Activated naive CD4-positive, alpha-beta T cell treated with anti-CD3 and anti-CD28 coated beads, Interleukin-2, amount 10 ng/mL, durations not matched to agents 7 days and 5 days (primary cell): ENCODE measurements around the gene HTRA3.
A peak's percentile ranks its signal among the peaks of the same experiment; 100 is the strongest.

Source experiments
- CTCF ChIA-PET: fragments of 350-600 bp; sonication (Branson Sonifier 250); formaldehyde crosslinking; loops from one replicate; lab custom pipeline; 2021; ENCODE audit warnings: antibody characterized with exemption; lab: Charles Lee
- DNase-seq: peaks from one replicate; pipeline ENCODE4 v3.0.0-alpha.2; 2020
- H3K27ac Mint-ChIP-seq: one replicate; pipeline ENCODE4 v1.8.0; 2021; ENCODE audit warnings: mild to moderate bottlenecking, moderate library complexity, mixed read lengths
- H3K27me3 Mint-ChIP-seq: one replicate; pipeline ENCODE4 v1.8.0; 2021; ENCODE audit warnings: mild to moderate bottlenecking, mixed read lengths
- H3K36me3 Mint-ChIP-seq: one replicate; pipeline ENCODE4 v1.8.0; 2021; ENCODE audit warnings: mixed read lengths
- H3K4me1 Mint-ChIP-seq: one replicate; pipeline ENCODE4 v1.8.0; 2021; ENCODE audit warnings: mixed read lengths
- H3K4me3 Mint-ChIP-seq: one replicate; pipeline ENCODE4 v1.8.0; 2021; ENCODE audit warnings: mild to moderate bottlenecking, moderate library complexity, mixed read lengths
- H3K9me3 Mint-ChIP-seq: one replicate; pipeline ENCODE4 v1.8.0; 2021; ENCODE audit warnings: mixed read lengths

The HTRA3 gene

DNA sequence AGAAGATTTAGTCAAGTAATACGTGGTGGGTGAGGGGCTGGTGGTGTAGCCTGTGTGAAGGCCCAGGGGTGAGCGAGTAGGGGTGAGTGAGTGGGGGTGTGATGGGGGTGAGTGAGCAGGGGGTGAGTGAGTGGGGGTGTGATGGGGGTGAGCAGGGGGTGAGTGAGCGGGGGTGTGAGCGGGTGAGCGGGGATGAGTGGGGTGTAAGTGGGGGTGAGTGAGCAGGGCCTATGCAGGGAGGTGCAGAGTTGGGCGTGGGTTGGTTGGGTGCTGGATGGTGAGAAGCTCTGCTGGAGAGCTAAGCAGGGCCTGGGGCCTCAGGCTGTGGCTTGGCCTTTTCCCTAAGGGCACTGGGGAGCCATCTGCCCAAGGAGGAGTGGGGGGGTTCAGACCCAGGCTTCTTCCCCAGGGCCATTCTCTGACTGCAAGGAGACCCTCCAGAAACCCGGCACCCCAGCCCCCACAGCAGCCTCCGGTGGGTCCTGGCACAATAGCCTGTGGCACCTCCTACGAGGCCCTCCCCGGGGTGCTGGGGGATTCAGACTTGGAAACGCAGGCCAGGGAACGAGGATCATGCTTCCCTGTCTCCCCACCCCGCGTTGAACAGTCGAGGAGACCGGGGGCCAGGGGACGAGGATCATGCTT is 40.1 kb upstream of the HTRA3 start:
- peaks cover 4% of the 10 kb centered on the region for H3K27me3 Mint-ChIP-seq
- H3K4me1 Mint-ChIP-seq = peaks cover 32% of the 10 kb centered on the region
- CTCF ChIA-PET = interaction anchor here (0.7 kb wide), 1 partner anchor 16 kb away, joined by 3 read pairs; no protein-coding TSS in a partner anchor
- no peak for DNase-seq
- no peaks in the 10 kb centered on the region for H3K36me3 Mint-ChIP-seq
- peak overlapping the region; percentile 82 for H3K27ac Mint-ChIP-seq
- H3K4me3 Mint-ChIP-seq = no peak overlapping the region
- H3K9me3 Mint-ChIP-seq = no peaks in the 10 kb centered on the region

- no peak overlapping the region for H3K4me3 Mint-ChIP-seq
- CTCF ChIA-PET = no interaction called here
- H3K9me3 Mint-ChIP-seq = no peaks in the 10 kb centered on the region
- H3K36me3 Mint-ChIP-seq = no peaks in the 10 kb centered on the region
- H3K27ac Mint-ChIP-seq = no peak overlapping the region
- H3K27me3 Mint-ChIP-seq = peaks cover 4% of the 10 kb centered on the region
- DNase-seq = no peak
- peaks cover 26% of the 10 kb centered on the region for H3K4me1 Mint-ChIP-seq
Observed at GRCh38 chr4:8230033-8230432, 39.5 kb upstream of the HTRA3 start.

DNA sequence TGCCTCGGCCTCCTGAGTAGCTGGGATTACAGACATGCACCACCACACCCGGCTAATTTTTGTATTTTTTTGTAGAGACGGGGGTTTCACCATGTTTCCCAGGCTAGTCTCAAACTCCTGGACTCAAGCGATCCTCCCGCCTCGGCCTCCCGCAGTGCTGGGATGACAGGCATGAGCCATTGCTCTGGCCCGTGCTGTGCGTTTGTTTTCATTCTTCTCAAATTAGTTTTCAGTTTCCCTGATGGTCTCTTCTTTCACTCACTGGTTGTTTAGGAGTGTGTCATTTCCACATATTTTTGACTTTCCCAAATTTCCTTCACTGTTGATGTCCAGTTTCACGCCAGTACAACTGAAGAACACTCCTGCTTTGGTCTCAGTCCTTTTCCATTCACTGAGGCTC is 38.7 kb upstream of the HTRA3 start:
- Mint-ChIP-seq H3K9me3 (no peaks in the 10 kb centered on the region), H3K27me3 (peaks cover 4% of the 10 kb centered on the region), H3K4me1 (peaks cover 24% of the 10 kb centered on the region), H3K36me3 (no peaks in the 10 kb centered on the region), H3K4me3 (no peak overlapping the region), H3K27ac (no peak overlapping the region)
- no peak for DNase-seq
- CTCF ChIA-PET = no interaction called here

DNA sequence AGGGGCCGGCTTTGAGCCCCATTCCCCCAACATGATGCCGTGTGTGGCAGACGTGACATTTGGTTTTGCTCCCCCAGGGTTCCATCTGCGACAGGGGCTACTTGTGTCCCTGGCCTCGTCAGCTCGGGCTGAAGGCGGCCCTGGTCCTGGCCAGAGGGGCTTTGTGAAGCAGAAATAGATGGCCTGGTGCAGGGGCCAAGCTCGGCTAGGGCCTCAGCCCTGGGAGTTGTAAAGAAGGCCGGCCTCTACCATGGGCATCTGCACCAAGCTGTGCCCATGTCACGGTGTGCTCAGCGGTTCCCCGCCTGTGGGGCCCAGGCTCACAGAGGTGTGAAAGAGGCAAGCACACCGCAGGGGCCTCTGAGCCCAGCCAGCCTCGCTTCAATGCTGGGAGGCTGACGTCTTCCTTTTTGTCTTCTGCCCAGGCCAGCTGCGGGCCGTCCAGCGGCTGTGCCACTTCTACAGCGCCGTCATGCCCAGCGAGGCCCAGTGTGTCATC is 38.0 kb upstream of the HTRA3 start:
- Mint-ChIP-seq H3K27me3 (peaks cover 4% of the 10 kb centered on the region), H3K4me1 (peaks cover 22% of the 10 kb centered on the region), H3K36me3 (no peaks in the 10 kb centered on the region), H3K27ac (no peak overlapping the region), H3K4me3 (no peak overlapping the region), H3K9me3 (no peaks in the 10 kb centered on the region)
- CTCF ChIA-PET = no interaction called here
- no peak for DNase-seq

DNA sequence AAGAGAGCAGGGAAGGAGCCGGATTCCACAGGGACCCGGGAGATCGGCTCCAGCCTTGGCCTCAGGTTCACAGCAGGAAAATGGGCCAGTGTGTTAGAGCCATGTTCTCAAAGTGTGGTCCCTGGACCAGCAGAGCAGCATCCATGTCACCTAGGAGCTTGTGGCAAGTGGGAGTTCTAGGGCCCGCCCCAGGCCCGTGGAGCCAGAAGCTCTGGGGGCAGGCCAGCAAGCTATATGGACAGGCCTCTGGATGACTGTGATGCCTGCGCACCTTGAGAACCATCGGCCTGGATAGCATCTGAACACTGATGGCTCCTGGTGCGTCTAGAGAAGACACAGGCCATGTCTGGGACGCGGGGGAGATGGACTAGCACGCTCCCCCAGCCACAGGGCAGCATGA is 36.8 kb upstream of the HTRA3 start:
- H3K9me3 Mint-ChIP-seq = no peaks in the 10 kb centered on the region
- H3K27ac Mint-ChIP-seq = no peak overlapping the region
- peaks cover 4% of the 10 kb centered on the region for H3K27me3 Mint-ChIP-seq
- H3K36me3 Mint-ChIP-seq = no peaks in the 10 kb centered on the region
- H3K4me3 Mint-ChIP-seq = no peak overlapping the region
- peaks cover 17% of the 10 kb centered on the region for H3K4me1 Mint-ChIP-seq
- DNase-seq = no peak
- CTCF ChIA-PET = interaction anchor here (1.5 kb wide), 1 partner anchor 10 kb away, joined by 3 read pairs; no protein-coding TSS in a partner anchor

DNA sequence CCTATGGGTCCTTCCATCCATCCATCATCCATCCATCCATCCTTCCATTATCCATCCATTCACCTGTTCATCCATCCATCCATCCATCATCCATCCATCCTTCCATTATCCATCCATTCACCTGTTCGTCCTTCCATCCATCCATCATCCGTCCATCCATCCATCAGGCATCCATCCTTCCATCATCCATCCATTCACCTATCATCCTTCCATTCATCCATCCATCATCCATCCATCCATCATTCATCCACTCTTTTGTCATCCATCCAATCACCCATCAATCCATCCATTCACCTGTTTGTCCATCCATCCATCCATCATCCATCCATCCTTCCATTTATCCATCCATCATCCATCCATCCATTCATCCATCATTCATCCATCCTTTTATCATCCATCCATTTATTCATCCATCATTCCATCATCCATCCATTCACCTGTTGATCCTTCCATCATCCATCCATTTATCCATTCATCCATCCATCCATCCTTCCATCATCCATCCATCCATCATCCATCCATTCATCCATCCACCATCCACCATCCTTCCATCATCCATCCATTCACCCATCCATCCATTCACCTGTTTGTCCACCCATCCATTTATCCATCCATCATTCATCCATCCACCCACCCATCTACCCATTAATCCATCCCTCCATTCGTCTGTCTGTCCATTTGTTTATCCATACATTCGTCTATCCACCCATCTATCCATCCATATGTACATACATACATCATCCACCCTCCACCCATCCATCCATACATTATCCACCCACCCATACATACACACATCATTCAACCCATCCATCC is 35.7 kb upstream of the HTRA3 start:
- CTCF ChIA-PET = interaction anchor here (1.5 kb wide), 1 partner anchor 9 kb away, joined by 3 read pairs; no protein-coding TSS in a partner anchor
- no peak for DNase-seq
- no peaks in the 10 kb centered on the region for H3K36me3 Mint-ChIP-seq
- no peak overlapping the region for H3K27ac Mint-ChIP-seq
- no peak overlapping the region for H3K4me3 Mint-ChIP-seq
- peaks cover 6% of the 10 kb centered on the region for H3K4me1 Mint-ChIP-seq
- peaks cover 3% of the 10 kb centered on the region for H3K27me3 Mint-ChIP-seq
- H3K9me3 Mint-ChIP-seq = no peaks in the 10 kb centered on the region

- CTCF ChIA-PET = no interaction called here
- H3K4me3 Mint-ChIP-seq = no peak overlapping the region
- no peaks in the 10 kb centered on the region for H3K9me3 Mint-ChIP-seq
- no peak overlapping the region for H3K27ac Mint-ChIP-seq
- no peak for DNase-seq
- H3K27me3 Mint-ChIP-seq = no peaks in the 10 kb centered on the region
- peaks cover 3% of the 10 kb centered on the region for H3K4me1 Mint-ChIP-seq
- no peaks in the 10 kb centered on the region for H3K36me3 Mint-ChIP-seq
Observed at GRCh38 chr4:8234715-8235114, 34.8 kb upstream of the HTRA3 start.

GRCh38 chr4:8235224-8235623 is 34.3 kb upstream of the HTRA3 start:
- no peak overlapping the region for H3K27ac Mint-ChIP-seq
- no peaks in the 10 kb centered on the region for H3K27me3 Mint-ChIP-seq
- no peaks in the 10 kb centered on the region for H3K9me3 Mint-ChIP-seq
- CTCF ChIA-PET = no interaction called here
- peaks cover 3% of the 10 kb centered on the region for H3K4me1 Mint-ChIP-seq
- H3K36me3 Mint-ChIP-seq = no peaks in the 10 kb centered on the region
- no peak overlapping the region for H3K4me3 Mint-ChIP-seq
- DNase-seq = no peak

DNA sequence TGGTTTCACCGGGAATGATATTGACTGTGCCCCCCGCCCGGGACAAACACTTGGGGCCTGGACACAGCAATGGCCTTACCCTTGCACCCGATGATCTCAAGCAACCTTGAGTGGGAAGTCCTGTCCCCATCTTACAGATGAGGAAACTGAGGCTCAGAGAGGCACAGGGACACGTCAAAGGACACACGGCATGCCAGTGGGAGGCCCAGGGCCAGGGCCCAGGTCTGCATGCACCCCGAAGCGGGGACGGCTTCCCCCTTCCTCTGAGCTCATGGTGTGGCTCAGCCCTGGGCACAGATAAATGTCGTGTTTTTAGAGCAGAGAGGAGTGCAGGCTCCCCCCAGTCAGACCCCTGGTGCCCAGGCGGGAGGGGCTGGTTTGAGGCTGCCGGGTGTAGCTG is 33.9 kb upstream of the HTRA3 start:
- Mint-ChIP-seq H3K4me1 (no peaks in the 10 kb centered on the region), H3K27me3 (no peaks in the 10 kb centered on the region), H3K9me3 (no peaks in the 10 kb centered on the region), H3K27ac (no peak overlapping the region), H3K4me3 (no peak overlapping the region), H3K36me3 (no peaks in the 10 kb centered on the region)
- CTCF ChIA-PET = interaction anchor here (1.4 kb wide), 1 partner anchor 58 kb away, joined by 4 read pairs; no protein-coding TSS in a partner anchor
- DNase-seq = no peak

GRCh38 chr4:8236106-8236919 is 33.2 kb upstream of the HTRA3 start:
- Mint-ChIP-seq H3K27me3 (no peaks in the 10 kb centered on the region), H3K36me3 (no peaks in the 10 kb centered on the region), H3K27ac (no peak overlapping the region), H3K4me3 (no peak overlapping the region), H3K4me1 (no peaks in the 10 kb centered on the region), H3K9me3 (no peaks in the 10 kb centered on the region)
- DNase-seq = no peak
- CTCF ChIA-PET = interaction anchor here (0.9 to 1.4 kb wide), 2 partner anchors 58 to 59 kb away, joined by 3 to 4 read pairs; no protein-coding TSS in a partner anchor

- H3K27me3 Mint-ChIP-seq = no peaks in the 10 kb centered on the region
- no peaks in the 10 kb centered on the region for H3K36me3 Mint-ChIP-seq
- no peaks in the 10 kb centered on the region for H3K4me1 Mint-ChIP-seq
- CTCF ChIA-PET = interaction anchor here (0.9 to 1.4 kb wide), 2 partner anchors 58 to 60 kb away, joined by 3 to 4 read pairs; no protein-coding TSS in a partner anchor
- H3K4me3 Mint-ChIP-seq = no peak overlapping the region
- H3K9me3 Mint-ChIP-seq = no peaks in the 10 kb centered on the region
- DNase-seq = no peak
- no peak overlapping the region for H3K27ac Mint-ChIP-seq
Observed at GRCh38 chr4:8236920-8237195, 32.7 kb upstream of the HTRA3 start.

DNA sequence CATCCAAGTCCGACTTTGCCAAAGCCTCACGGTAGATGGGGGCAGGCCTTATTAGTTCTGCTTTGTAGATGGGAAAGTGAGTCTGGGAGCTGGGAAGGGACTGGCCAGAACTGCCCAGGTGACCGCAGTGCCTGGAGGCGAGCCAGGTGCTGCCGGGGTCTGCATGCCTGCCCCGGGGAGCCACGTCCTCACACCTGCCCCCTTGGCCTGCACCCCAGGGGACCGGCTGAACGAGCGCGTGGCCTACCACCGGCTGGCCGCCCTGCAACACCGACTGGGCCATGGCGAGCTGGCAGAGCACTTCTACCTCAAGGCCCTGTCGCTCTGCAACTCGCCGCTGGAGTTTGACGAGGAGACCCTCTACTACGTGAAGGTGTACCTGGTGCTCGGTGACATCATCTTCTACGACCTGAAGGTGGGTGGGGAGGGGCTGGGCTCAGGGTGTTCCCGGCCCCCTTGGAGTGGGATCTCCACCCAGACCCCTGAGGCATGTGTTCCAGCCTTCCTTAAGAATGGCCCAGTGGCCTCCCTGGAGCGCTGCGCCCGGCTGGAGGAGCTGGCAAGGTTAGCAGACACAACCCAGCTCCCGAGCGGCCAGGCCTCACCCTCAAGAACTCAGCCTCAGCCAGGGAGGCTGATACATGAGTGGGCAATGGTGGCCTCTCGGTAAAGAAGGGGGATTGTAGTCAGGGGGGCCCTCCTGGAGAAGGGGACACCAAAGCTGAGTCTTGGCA is 32.1 kb upstream of the HTRA3 start:
- CTCF ChIA-PET = interaction anchor here (0.7 to 1.4 kb wide), 2 partner anchors 60 to 61 kb away, joined by 3 to 4 read pairs; no protein-coding TSS in a partner anchor
- no peak for DNase-seq
- H3K4me3 Mint-ChIP-seq = no peak overlapping the region
- no peaks in the 10 kb centered on the region for H3K27me3 Mint-ChIP-seq
- no peak overlapping the region for H3K27ac Mint-ChIP-seq
- no peaks in the 10 kb centered on the region for H3K36me3 Mint-ChIP-seq
- no peaks in the 10 kb centered on the region for H3K9me3 Mint-ChIP-seq
- no peaks in the 10 kb centered on the region for H3K4me1 Mint-ChIP-seq

GRCh38 chr4:8238036-8238511 is 31.5 kb upstream of the HTRA3 start:
- CTCF ChIA-PET = interaction anchor here (0.7 kb wide), 1 partner anchor 61 kb away, joined by 3 read pairs; no protein-coding TSS in a partner anchor
- H3K9me3 Mint-ChIP-seq = no peaks in the 10 kb centered on the region
- H3K36me3 Mint-ChIP-seq = no peaks in the 10 kb centered on the region
- H3K4me3 Mint-ChIP-seq = no peak overlapping the region
- H3K27me3 Mint-ChIP-seq = no peaks in the 10 kb centered on the region
- H3K4me1 Mint-ChIP-seq = no peaks in the 10 kb centered on the region
- no peak overlapping the region for H3K27ac Mint-ChIP-seq
- DNase-seq = no peak
